ENCODE data around the gene CCDC80.

Gene CCDC80

GRCh38 chr3:112656043-112656442 is 15.1 kb upstream of the CCDC80 start:
- TF ChIP-seq CTCF (IDR thresholded peaks at IDR 0.05): no peak

GRCh38 chr3:112654979-112655378 is 14.0 kb upstream of the CCDC80 start:
- DNase-seq (ENCODE audit: low spot score): no peak
- no peak for TF ChIP-seq CTCF (IDR thresholded peaks at IDR 0.05)
- Histone ChIP-seq H3K27ac (no peak overlapping the region), H3K4me3 (no peak overlapping the region)

More at GRCh38 chr3:112656043-112656442, 15.1 kb upstream of the CCDC80 start:
- DNase-seq (ENCODE audit: low spot score): no peak
- Histone ChIP-seq H3K4me3 (no peak overlapping the region), H3K27ac (no peak overlapping the region)

GRCh38 chr3:112654492-112654891 is 13.5 kb upstream of the CCDC80 start:
- TF ChIP-seq CTCF (IDR thresholded peaks at IDR 0.05): no peak
- Histone ChIP-seq H3K27ac (no peak overlapping the region), H3K4me3 (no peak overlapping the region)
- no peak for DNase-seq (ENCODE audit: low spot score)

- peak overlapping the region; percentile 27 to 70 for H3K27ac ChIP-seq
- no peak for DNase-seq (ENCODE audit: low spot score)
- no peak for TF ChIP-seq CTCF (IDR thresholded peaks at IDR 0.05)
- H3K4me3 ChIP-seq: no peak overlapping the region
Observed at GRCh38 chr3:112653881-112654300, 12.9 kb upstream of the CCDC80 start.

- H3K27ac ChIP-seq: peak overlapping the region; percentile 11 to 70
- DNase-seq (ENCODE audit: low spot score): no peak
- TF ChIP-seq CTCF (IDR thresholded peaks at IDR 0.05): no peak
- H3K4me3 ChIP-seq: no peak overlapping the region
Observed at GRCh38 chr3:112653209-112653871, 12.4 kb upstream of the CCDC80 start.

GRCh38 chr3:112651516-112651915 is 10.6 kb upstream of the CCDC80 start:
- H3K4me3 ChIP-seq: no peak overlapping the region
- DNase-seq (ENCODE audit: low spot score): no peak
- no peak for TF ChIP-seq CTCF (IDR thresholded peaks at IDR 0.05)
- no peak overlapping the region for H3K27ac ChIP-seq

GRCh38 chr3:112651071-112651470 is 10.1 kb upstream of the CCDC80 start:
- DNase-seq (ENCODE audit: low spot score): no peak
- Histone ChIP-seq H3K4me3 (no peak overlapping the region), H3K27ac (no peak overlapping the region)
- TF ChIP-seq CTCF (IDR thresholded peaks at IDR 0.05): no peak
